Esophagus (tissue), 2 donors: ENCODE results near the gene LEFTY2. TPM values are rescaled to one million over a fixed set of nuclear protein-coding genes. Genes with fewer than 3 reads are reported as not detected.
"Not testable (repeated sequence)": the region's sequence is repeated elsewhere in the genome, so short reads cannot be mapped to it uniquely, and the experiment has no call there.

Experiments used
- H3K27ac ChIP-seq, 2 donors: one replicate each; pipeline ENCODE4 v1.5.1; 2013; ENCODE audit warnings: low read depth in 2 of 2, mild to moderate bottlenecking in 2 of 2, inconsistent platforms in 1 of 2, low read length in 1 of 2, moderate library complexity in 1 of 2
- H3K27me3 ChIP-seq, 2 donors: one replicate each; pipeline ENCODE4 v1.6.1; 2013; ENCODE audit warnings: low read length in 2 of 2, control low read depth in 1 of 2, mild to moderate bottlenecking in 1 of 2; ENCODE audit not compliant: insufficient read depth in 2 of 2, control insufficient read depth in 1 of 2
- H3K36me3 ChIP-seq, 2 donors: one replicate each; pipeline ENCODE4 v1.6.1; 2013; ENCODE audit warnings: low read length in 1 of 2; ENCODE audit not compliant: control insufficient read depth in 2 of 2, insufficient read depth in 2 of 2
- H3K4me1 ChIP-seq, 2 donors: one replicate each; pipeline ENCODE4 v1.6.1; 2013; ENCODE audit warnings: low read length in 1 of 2; ENCODE audit not compliant: control insufficient read depth in 2 of 2, insufficient read depth in 2 of 2
- H3K4me3 ChIP-seq, 2 donors: one replicate each; pipeline ENCODE4 v1.5.1; 2013; ENCODE audit warnings: low read length in 2 of 2, mild to moderate bottlenecking in 2 of 2, low read depth in 1 of 2, moderate library complexity in 1 of 2
- H3K9me3 ChIP-seq, 2 donors: one replicate each; pipeline ENCODE4 v1.6.1; 2013; ENCODE audit warnings: mild to moderate bottlenecking in 2 of 2, low read depth in 1 of 2, low read length in 1 of 2, moderate library complexity in 1 of 2; ENCODE audit not compliant: control insufficient read depth in 2 of 2, insufficient read depth in 1 of 2
- WGBS, 2 donors: extraction: QIAGEN DNeasy Blood & Tissue Kit; methylation state at CpG; one replicate each; pipeline ENCODE4 v1.1.7; 2013; 5-methylcytosine and 5-hydroxymethylcytosine counted together
- polyA plus RNA-seq, 2 donors: library from polyadenylated mRNA; stranded (reverse); fragments of 200-250 nt; gene quantifications; one replicate each; pipeline ENCODE4 v1.2.3, GENCODE V29; 2013
- donor health status: healthy with polysubstance abuse.
- donor health status: Bipolar disorder and iron deficiency.

The LEFTY2 gene
- polyA plus RNA-seq, 2 donors = not detected

- peaks cover 0 to 8% of the 10 kb centered on the region in 2 donors for H3K36me3 ChIP-seq
- WGBS, 2 donors = 61 to 71% methylated on average over 7 of the region's 7 CpGs
- H3K9me3 ChIP-seq = peaks cover 0 to 9% of the 10 kb centered on the region in 2 donors
- H3K4me3 ChIP-seq = no peak overlapping the region
- peaks cover 4 to 9% of the 10 kb centered on the region in 2 donors for H3K4me1 ChIP-seq
- H3K27me3 ChIP-seq = no peaks in the 10 kb centered on the region
- no peak overlapping the region for H3K27ac ChIP-seq
Measured at GRCh38 chr1:225942574-225942973, 1.6 kb upstream of the LEFTY2 start.

GRCh38 chr1:225941942-225942222, 862 bp upstream of the LEFTY2 start:
- no peak overlapping the region for H3K27ac ChIP-seq
- H3K9me3 ChIP-seq = peaks cover 0 to 9% of the 10 kb centered on the region in 2 donors
- H3K4me3 ChIP-seq = no peak overlapping the region
- 47 to 77% methylated on average over 1 of the region's 1 CpG for WGBS, 2 donors
- H3K27me3 ChIP-seq = no peaks in the 10 kb centered on the region
- peaks cover 0 to 8% of the 10 kb centered on the region in 2 donors for H3K36me3 ChIP-seq
- peaks cover 4 to 9% of the 10 kb centered on the region in 2 donors for H3K4me1 ChIP-seq

GRCh38 chr1:225940385-225941151, 452 bp downstream of the LEFTY2 start:
- WGBS, 2 donors = 83 to 85% methylated on average over 22 to 25 of the region's 25 CpGs
- H3K4me3 ChIP-seq = no peak overlapping the region

GRCh38 chr1:225939939-225940310, 1.1 kb downstream of the LEFTY2 start:
- not testable (repeated sequence) for H3K4me1 ChIP-seq, H3K27me3 ChIP-seq, H3K9me3 ChIP-seq, H3K36me3 ChIP-seq, H3K4me3 ChIP-seq, H3K27ac ChIP-seq
- WGBS, 2 donors = 65% methylated on average over 8 of the region's 8 CpGs

More at GRCh38 chr1:225940385-225941151, 452 bp downstream of the LEFTY2 start:
- peaks cover 0 to 3% of the 10 kb centered on the region in 2 donors for H3K36me3 ChIP-seq
- no peaks in the 10 kb centered on the region for H3K27me3 ChIP-seq
- H3K9me3 ChIP-seq = peaks cover 0 to 3% of the 10 kb centered on the region in 2 donors
- peaks cover 4 to 5% of the 10 kb centered on the region in 2 donors for H3K4me1 ChIP-seq
- H3K27ac ChIP-seq = no peak overlapping the region

GRCh38 chr1:225939097-225939938, 1.7 kb downstream of the LEFTY2 start:
- not testable (repeated sequence) for H3K9me3 ChIP-seq, H3K4me3 ChIP-seq, H3K36me3 ChIP-seq, H3K27ac ChIP-seq, H3K27me3 ChIP-seq, H3K4me1 ChIP-seq
- 42 to 49% methylated on average over 25 to 64 of the region's 69 CpGs for WGBS, 2 donors

GRCh38 chr1:225937048-225937968, 3.7 kb downstream of the LEFTY2 start:
- Histone ChIP-seq H3K4me1 (peaks cover 0 to 2% of the 10 kb centered on the region in 2 donors), H3K9me3 (no peaks in the 10 kb centered on the region), H3K27me3 (no peaks in the 10 kb centered on the region), H3K27ac (no peak overlapping the region), H3K4me3 (no peak overlapping the region), H3K36me3 (no peaks in the 10 kb centered on the region)
- 93 to 95% methylated on average over 21 of the region's 21 CpGs for WGBS, 2 donors

GRCh38 chr1:225936523-225936922, 4.5 kb downstream of the LEFTY2 start:
- 65 to 72% methylated on average over 3 of the region's 3 CpGs for WGBS, 2 donors
- Histone ChIP-seq H3K9me3 (no peaks in the 10 kb centered on the region), H3K4me3 (no peak overlapping the region), H3K27ac (no peak overlapping the region), H3K36me3 (no peaks in the 10 kb centered on the region), H3K27me3 (no peaks in the 10 kb centered on the region), H3K4me1 (peaks cover 0 to 2% of the 10 kb centered on the region in 2 donors)

GRCh38 chr1:225936086-225936485, 4.9 kb downstream of the LEFTY2 start:
- not testable (repeated sequence) for H3K4me3 ChIP-seq

GRCh38 chr1:225934711-225935110, 6.3 kb downstream of the LEFTY2 start:
- Histone ChIP-seq H3K4me1 (peaks cover 0 to 2% of the 10 kb centered on the region in 2 donors), H3K27me3 (no peaks in the 10 kb centered on the region), H3K27ac (no peak overlapping the region), H3K4me3 (no peak overlapping the region), H3K9me3 (no peaks in the 10 kb centered on the region), H3K36me3 (no peaks in the 10 kb centered on the region)
- 95 to 96% methylated on average over 5 of the region's 5 CpGs for WGBS, 2 donors

More at GRCh38 chr1:225936086-225936485, 4.9 kb downstream of the LEFTY2 start:
- H3K4me1 ChIP-seq, H3K9me3 ChIP-seq, H3K27me3 ChIP-seq, H3K27ac ChIP-seq, H3K36me3 ChIP-seq: not testable (repeated sequence)
- 65 to 75% methylated on average over 8 of the region's 8 CpGs for WGBS, 2 donors
